GM23338 (cell line): Measurements from ENCODE around the gene GNG7. TPM values are rescaled to one million over a fixed set of nuclear protein-coding genes. Genes with fewer than 3 reads are reported as not detected.
A peak's percentile ranks its signal among the peaks of the same experiment; 100 is the strongest.
"Not testable (repeated sequence)": the region's sequence is repeated elsewhere in the genome, so short reads cannot be mapped to it uniquely, and the experiment has no call there.

Source experiments
- ATAC-seq: fragments of 200-7000 bp; cut with Tn5 transposase; 3 replicates; pipeline ENCODE4 v1.9.1; 2020
- DNase-seq: peaks from one replicate; pipeline ENCODE4 v3.0.0-alpha.2; 2015; ENCODE audit warnings: low spot score
- H2AFZ ChIP-seq: fragments of 200-600 bp; sonication (generic); 2 replicates; pipeline ENCODE4 v1.8.0; 2016; ENCODE audit warnings: antibody characterized with exemption, mild to moderate bottlenecking, moderate library complexity
- H3F3A ChIP-seq: fragments of 200-600 bp; sonication (generic); replicated peaks from 2 replicates; pipeline ENCODE4 v1.8.0; 2017; ENCODE audit warnings: antibody characterized with exemption, mixed run types, low read depth
- H3K27ac ChIP-seq: fragments of 200-600 bp; sonication (generic); 2 replicates; pipeline ENCODE4 v1.6.1; 2016; ENCODE audit warnings: low read depth
- H3K27me3 ChIP-seq: fragments of 200-600 bp; sonication (generic); 2 replicates; pipeline ENCODE4 v1.8.0; 2016; ENCODE audit warnings: mild to moderate bottlenecking, mixed run types, moderate library complexity; ENCODE audit not compliant: insufficient read depth
- H3K36me3 ChIP-seq: fragments of 200-600 bp; sonication (generic); 2 replicates; pipeline ENCODE4 v1.8.0; 2016; ENCODE audit warnings: mild to moderate bottlenecking; ENCODE audit not compliant: insufficient read depth
- H3K4me1 ChIP-seq: fragments of 200-600 bp; sonication (generic); 2 replicates; pipeline ENCODE4 v1.8.0; 2016; ENCODE audit warnings: mild to moderate bottlenecking, moderate library complexity; ENCODE audit not compliant: insufficient read depth
- H3K4me2 ChIP-seq: fragments of 200-600 bp; sonication (generic); 2 replicates; pipeline ENCODE4 v1.7.1; 2017; ENCODE audit warnings: mixed run types
- H3K4me3 ChIP-seq: fragments of 200-600 bp; sonication (generic); 2 replicates; pipeline ENCODE4 v1.6.1; 2016; ENCODE audit warnings: mixed run types
- H3K79me2 ChIP-seq: fragments of 200-600 bp; sonication (generic); replicated peaks from 2 replicates; pipeline ENCODE4 v1.8.0; 2017; ENCODE audit warnings: mild to moderate bottlenecking; ENCODE audit not compliant: insufficient read depth
- H3K9me2 ChIP-seq: fragments of 200-600 bp; sonication (generic); 2 replicates; pipeline ENCODE4 v1.8.0; 2017; ENCODE audit not compliant: insufficient read depth
- H4K20me1 ChIP-seq: fragments of 200-600 bp; sonication (generic); replicated peaks from 2 replicates; pipeline ENCODE4 v1.8.0; 2017; ENCODE audit warnings: mild to moderate bottlenecking; ENCODE audit not compliant: insufficient read depth
- H3K27ac Mint-ChIP-seq: 2 replicates; pipeline ENCODE4 v1.8.0; 2020; ENCODE audit warnings: inconsistent platforms, mild to moderate bottlenecking, moderate library complexity, mixed read lengths
- H3K27me3 Mint-ChIP-seq: 3 replicates; pipeline ENCODE4 v1.8.0; 2022; ENCODE audit warnings: low read depth, mild to moderate bottlenecking, moderate library complexity, mixed read lengths, inconsistent platforms; ENCODE audit not compliant: insufficient read depth, poor library complexity
- H3K36me3 Mint-ChIP-seq: 3 replicates; pipeline ENCODE4 v1.8.0; 2021; ENCODE audit warnings: low read depth, mild to moderate bottlenecking, inconsistent platforms, moderate library complexity, mixed read lengths
- H3K4me1 Mint-ChIP-seq: 3 replicates; pipeline ENCODE4 v1.8.0; 2020; ENCODE audit warnings: mild to moderate bottlenecking, inconsistent platforms, mixed read lengths
- H3K4me3 Mint-ChIP-seq: 3 replicates; pipeline ENCODE4 v1.8.0; 2021; ENCODE audit warnings: moderate library complexity, mild to moderate bottlenecking, inconsistent platforms, mixed read lengths
- H3K9me3 Mint-ChIP-seq: 3 replicates; pipeline ENCODE4 v1.8.0; 2020; ENCODE audit warnings: moderate library complexity, mild to moderate bottlenecking, inconsistent platforms, mixed read lengths
- EZH2 ChIP-seq: fragments of 200-600 bp; sonication (generic); IDR thresholded peaks from one replicate; pipeline ENCODE4 v1.8.0; 2017; ENCODE audit warnings: antibody characterized with exemption, mild to moderate bottlenecking, low read depth; ENCODE audit not compliant: unreplicated experiment
- EZH2phosphoT487 ChIP-seq: fragments of 200-600 bp; sonication (generic); IDR thresholded peaks from one replicate; pipeline ENCODE4 v1.8.1; 2018; ENCODE audit warnings: antibody characterized with exemption; ENCODE audit not compliant: unreplicated experiment
- NANOG ChIP-seq: IDR thresholded peaks from 2 replicates; pipeline ENCODE4 v1.6.1; 2016; ENCODE audit warnings: antibody characterized with exemption, borderline replicate concordance
- ZNF114 ChIP-seq: fragments of 250-450 bp; sonication (Bioruptor Pico); IDR thresholded peaks from 2 replicates; pipeline ENCODE4 v1.5.0; 2020; ENCODE audit warnings: mild to moderate bottlenecking, moderate library complexity
- ZNF331 ChIP-seq: fragments of 250-450 bp; sonication (Bioruptor Pico); IDR thresholded peaks from 2 replicates; pipeline ENCODE4 v1.5.0; 2020; ENCODE audit warnings: low read depth, mild to moderate bottlenecking, moderate library complexity
- polyA plus RNA-seq: library from polyadenylated mRNA; unstranded; fragments of >200 nt; fragmentation: Nextera tagmentation; extraction: Ambion mirVana; gene quantifications from 2 replicates; pipeline ENCODE4 v1.2.1, GENCODE V29; 2016
- total RNA-seq: library from RNA; depleted of rRNA; stranded (reverse); fragments of >200 nt; shearing (Covaris generic); gene quantifications from 2 replicates; pipeline ENCODE4 v1.2.3, GENCODE V29; 2014
- TF ChIP-seq, protein P1 (sequence below), 2 experiments: fragments of 200-600 bp in 1 of 2; sonication (generic) in 1 of 2; conservative IDR thresholded peaks; 2 replicates each; pipeline versions ENCODE4 v1.5.1 to v1.6.1; 2016 to 2017; ENCODE audit warnings: antibody characterized with exemption in 2 of 2, low read depth in 2 of 2, mild to moderate bottlenecking in 2 of 2, moderate library complexity in 1 of 2
- TF ChIP-seq, protein P2 (sequence below): IDR thresholded peaks from 2 replicates; pipeline ENCODE4 v1.6.1; 2016; ENCODE audit warnings: antibody characterized with exemption
- TF ChIP-seq, protein P3 (sequence below): IDR thresholded peaks from one replicate; pipeline ENCODE4 v1.6.1; 2018; ENCODE audit warnings: antibody characterized with exemption; ENCODE audit not compliant: unreplicated experiment

Gene GNG7
- total and polyA plus RNA-seq, 2 experiments from 2014 or later = 5.1 to 5.4 TPM

DNA sequence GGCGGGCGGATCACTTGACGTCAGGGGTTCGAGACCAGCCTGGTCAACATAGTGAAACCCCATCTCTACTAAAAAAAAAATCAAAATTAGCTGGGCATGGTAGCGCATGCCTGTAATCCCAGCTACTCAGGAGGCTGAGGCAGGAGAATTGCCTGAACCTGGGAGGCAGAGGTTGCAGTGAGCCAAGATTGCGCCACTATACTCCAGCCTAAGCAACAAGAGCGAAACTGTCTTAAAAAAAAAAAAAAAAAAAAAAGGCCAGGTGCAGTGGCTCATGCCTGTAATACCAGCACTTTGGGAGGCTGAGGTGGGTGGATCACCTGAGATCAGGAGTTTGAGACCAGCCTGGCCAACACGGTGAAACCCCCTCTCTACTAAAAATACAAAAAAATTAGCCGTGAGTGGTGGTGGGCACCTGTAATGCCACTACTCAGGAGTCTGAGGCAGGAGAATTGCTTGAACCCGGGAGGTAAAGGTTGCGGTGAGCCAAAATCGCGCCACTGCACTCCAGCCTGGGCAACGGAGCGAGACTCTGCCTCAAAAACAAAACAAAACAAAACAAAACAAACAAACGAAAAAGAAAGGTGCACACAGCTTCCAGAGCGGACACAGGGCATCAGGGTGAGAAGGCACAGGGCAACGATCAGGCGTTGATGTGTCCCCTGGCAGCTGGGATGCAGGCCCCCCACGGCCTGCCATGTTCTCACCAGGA lies 156.9 kb downstream of the GNG7 start:
- peaks cover 33% of the 10 kb centered on the region for H3K4me1 ChIP-seq
- H3K27me3 Mint-ChIP-seq = peaks cover 27% of the 10 kb centered on the region
- peaks cover 19% of the 10 kb centered on the region for H3F3A ChIP-seq
- H3K27ac Mint-ChIP-seq, H3K9me3 Mint-ChIP-seq, DNase-seq, H3K9me2 ChIP-seq, H2AFZ ChIP-seq, H3K79me2 ChIP-seq, H3K4me2 ChIP-seq, H3K4me3 Mint-ChIP-seq, H3K36me3 Mint-ChIP-seq, H3K36me3 ChIP-seq, H3K4me3 ChIP-seq, ATAC-seq, H4K20me1 ChIP-seq, H3K27me3 ChIP-seq: not testable (repeated sequence)
- peaks cover 30% of the 10 kb centered on the region for H3K4me1 Mint-ChIP-seq
- H3K27ac ChIP-seq = 0 out of 2 replicates have a peak overlapping the region, but pooled peaks have one; percentile 39

DNA sequence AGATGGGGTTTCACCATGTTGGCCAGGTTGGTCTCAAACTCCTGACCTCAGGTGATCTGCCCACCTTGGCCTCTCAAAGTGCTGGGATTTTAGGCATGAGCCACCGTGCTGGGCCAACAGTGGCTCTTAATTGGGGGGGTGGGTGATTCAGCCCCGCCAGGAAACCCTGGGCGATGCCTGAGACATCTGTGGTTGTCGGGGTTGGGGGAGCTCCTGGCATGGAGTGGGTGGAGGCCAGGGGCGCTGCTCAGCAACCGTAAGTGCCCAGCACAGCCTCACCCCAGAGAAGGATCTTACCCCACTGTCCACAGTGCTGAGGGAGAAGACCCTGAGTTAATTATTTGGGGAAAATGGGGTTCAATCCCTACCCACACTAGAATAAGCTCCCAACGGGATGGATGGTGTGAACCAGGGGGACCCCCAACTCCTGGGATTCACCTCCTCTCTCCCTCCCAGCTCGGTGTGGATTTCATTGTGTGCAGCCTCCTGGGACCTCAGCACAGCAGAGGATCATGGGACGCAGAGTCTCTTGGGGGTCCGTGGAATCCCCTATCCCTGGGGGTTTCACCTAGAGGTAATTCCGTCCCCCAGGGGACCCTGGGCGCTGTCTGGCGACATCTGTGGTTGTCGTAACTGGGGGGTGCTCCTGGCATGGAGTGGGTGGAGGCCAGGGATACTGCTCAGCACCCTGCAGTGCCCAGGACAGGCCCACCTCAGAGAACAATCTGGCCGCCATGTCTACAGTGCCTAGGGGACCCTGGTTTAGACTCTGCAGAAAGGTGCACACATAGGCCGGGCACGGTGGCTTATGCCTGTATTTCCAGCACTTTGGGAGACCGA lies 157.7 kb downstream of the GNG7 start:
- H3K27me3 ChIP-seq = no peaks in the 10 kb centered on the region
- H3K27me3 Mint-ChIP-seq = peaks cover 27% of the 10 kb centered on the region
- no peak for ATAC-seq
- no peaks in the 10 kb centered on the region; the same call in 2 of the 3 replicates for H3K36me3 Mint-ChIP-seq
- no peak overlapping the region for H3K4me3 Mint-ChIP-seq
- TF ChIP-seq ZNF331 (CRISPR knock-in tag) = no peak
- TF ChIP-seq, protein P1, sequence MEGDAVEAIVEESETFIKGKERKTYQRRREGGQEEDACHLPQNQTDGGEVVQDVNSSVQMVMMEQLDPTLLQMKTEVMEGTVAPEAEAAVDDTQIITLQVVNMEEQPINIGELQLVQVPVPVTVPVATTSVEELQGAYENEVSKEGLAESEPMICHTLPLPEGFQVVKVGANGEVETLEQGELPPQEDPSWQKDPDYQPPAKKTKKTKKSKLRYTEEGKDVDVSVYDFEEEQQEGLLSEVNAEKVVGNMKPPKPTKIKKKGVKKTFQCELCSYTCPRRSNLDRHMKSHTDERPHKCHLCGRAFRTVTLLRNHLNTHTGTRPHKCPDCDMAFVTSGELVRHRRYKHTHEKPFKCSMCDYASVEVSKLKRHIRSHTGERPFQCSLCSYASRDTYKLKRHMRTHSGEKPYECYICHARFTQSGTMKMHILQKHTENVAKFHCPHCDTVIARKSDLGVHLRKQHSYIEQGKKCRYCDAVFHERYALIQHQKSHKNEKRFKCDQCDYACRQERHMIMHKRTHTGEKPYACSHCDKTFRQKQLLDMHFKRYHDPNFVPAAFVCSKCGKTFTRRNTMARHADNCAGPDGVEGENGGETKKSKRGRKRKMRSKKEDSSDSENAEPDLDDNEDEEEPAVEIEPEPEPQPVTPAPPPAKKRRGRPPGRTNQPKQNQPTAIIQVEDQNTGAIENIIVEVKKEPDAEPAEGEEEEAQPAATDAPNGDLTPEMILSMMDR (conservative IDR thresholded peaks at IDR 0.05; ENCODE audit: low read depth in 2 of 2) = no peak
- TF ChIP-seq ZNF114 = no peak
- no peak for TF ChIP-seq EZH2phosphoT487
- TF ChIP-seq, protein P2, sequence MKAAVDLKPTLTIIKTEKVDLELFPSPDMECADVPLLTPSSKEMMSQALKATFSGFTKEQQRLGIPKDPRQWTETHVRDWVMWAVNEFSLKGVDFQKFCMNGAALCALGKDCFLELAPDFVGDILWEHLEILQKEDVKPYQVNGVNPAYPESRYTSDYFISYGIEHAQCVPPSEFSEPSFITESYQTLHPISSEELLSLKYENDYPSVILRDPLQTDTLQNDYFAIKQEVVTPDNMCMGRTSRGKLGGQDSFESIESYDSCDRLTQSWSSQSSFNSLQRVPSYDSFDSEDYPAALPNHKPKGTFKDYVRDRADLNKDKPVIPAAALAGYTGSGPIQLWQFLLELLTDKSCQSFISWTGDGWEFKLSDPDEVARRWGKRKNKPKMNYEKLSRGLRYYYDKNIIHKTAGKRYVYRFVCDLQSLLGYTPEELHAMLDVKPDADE = no peak
- no peak for TF ChIP-seq NANOG
- TF ChIP-seq, protein P3, sequence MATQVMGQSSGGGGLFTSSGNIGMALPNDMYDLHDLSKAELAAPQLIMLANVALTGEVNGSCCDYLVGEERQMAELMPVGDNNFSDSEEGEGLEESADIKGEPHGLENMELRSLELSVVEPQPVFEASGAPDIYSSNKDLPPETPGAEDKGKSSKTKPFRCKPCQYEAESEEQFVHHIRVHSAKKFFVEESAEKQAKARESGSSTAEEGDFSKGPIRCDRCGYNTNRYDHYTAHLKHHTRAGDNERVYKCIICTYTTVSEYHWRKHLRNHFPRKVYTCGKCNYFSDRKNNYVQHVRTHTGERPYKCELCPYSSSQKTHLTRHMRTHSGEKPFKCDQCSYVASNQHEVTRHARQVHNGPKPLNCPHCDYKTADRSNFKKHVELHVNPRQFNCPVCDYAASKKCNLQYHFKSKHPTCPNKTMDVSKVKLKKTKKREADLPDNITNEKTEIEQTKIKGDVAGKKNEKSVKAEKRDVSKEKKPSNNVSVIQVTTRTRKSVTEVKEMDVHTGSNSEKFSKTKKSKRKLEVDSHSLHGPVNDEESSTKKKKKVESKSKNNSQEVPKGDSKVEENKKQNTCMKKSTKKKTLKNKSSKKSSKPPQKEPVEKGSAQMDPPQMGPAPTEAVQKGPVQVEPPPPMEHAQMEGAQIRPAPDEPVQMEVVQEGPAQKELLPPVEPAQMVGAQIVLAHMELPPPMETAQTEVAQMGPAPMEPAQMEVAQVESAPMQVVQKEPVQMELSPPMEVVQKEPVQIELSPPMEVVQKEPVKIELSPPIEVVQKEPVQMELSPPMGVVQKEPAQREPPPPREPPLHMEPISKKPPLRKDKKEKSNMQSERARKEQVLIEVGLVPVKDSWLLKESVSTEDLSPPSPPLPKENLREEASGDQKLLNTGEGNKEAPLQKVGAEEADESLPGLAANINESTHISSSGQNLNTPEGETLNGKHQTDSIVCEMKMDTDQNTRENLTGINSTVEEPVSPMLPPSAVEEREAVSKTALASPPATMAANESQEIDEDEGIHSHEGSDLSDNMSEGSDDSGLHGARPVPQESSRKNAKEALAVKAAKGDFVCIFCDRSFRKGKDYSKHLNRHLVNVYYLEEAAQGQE = no peak
- no peak for TF ChIP-seq EZH2
- no peak overlapping the region for H2AFZ ChIP-seq
- no peaks in the 10 kb centered on the region for H3K79me2 ChIP-seq
- H3K27ac Mint-ChIP-seq = no peak overlapping the region
- no peaks in the 10 kb centered on the region for H3K36me3 ChIP-seq
- no peak overlapping the region for H3K27ac ChIP-seq
- DNase-seq = no peak
- H3K4me1 ChIP-seq = peaks cover 37% of the 10 kb centered on the region
- no peak overlapping the region for H3K4me2 ChIP-seq
- H3K4me3 ChIP-seq = no peak overlapping the region
- H3K4me1 Mint-ChIP-seq = peaks cover 30% of the 10 kb centered on the region
- H3F3A ChIP-seq = peaks cover 26% of the 10 kb centered on the region
- H4K20me1 ChIP-seq = no peaks in the 10 kb centered on the region
- peaks cover 7% of the 10 kb centered on the region; the same call in 2 of the 3 replicates for H3K9me3 Mint-ChIP-seq
- no peaks in the 10 kb centered on the region for H3K9me2 ChIP-seq
